HCT116 (cell line): ENCODE results near the gene DNMT3L.

Experiments
- EGR1 ChIP-seq: IDR thresholded peaks from 2 replicates; pipeline ENCODE4 v1.6.1; 2012; ENCODE audit warnings: low read depth
- EZH2 ChIP-seq: fragments of 200-600 bp; sonication (generic); IDR thresholded peaks from 2 replicates; pipeline ENCODE4 v1.6.1; 2017; ENCODE audit warnings: antibody characterized with exemption, mixed run types
- EZH2phosphoT487 ChIP-seq: fragments of 200-600 bp; IDR thresholded peaks from 2 replicates; pipeline ENCODE4 v1.6.1; 2018; ENCODE audit warnings: antibody characterized with exemption, borderline replicate concordance
- POLR2AphosphoS5 ChIP-seq: IDR thresholded peaks from 2 replicates; pipeline ENCODE4 v1.6.1; 2011; ENCODE audit warnings: mild to moderate bottlenecking, low read depth, low read length, moderate library complexity
- RAD21 ChIP-seq: IDR thresholded peaks from 2 replicates; pipeline ENCODE4 v1.6.1; 2012; ENCODE audit warnings: low read depth, mild to moderate bottlenecking
- SRF ChIP-seq: IDR thresholded peaks from 2 replicates; pipeline ENCODE4 v1.6.1; 2012; ENCODE audit warnings: low read depth
- YY1 ChIP-seq: IDR thresholded peaks from 2 replicates; pipeline ENCODE4 v1.6.1; 2011; ENCODE audit warnings: low read length, low read depth, moderate library complexity, mild to moderate bottlenecking; ENCODE audit not compliant: insufficient replicate concordance; ENCODE audit errors: extremely low read depth
- ZNF274 ChIP-seq: fragments of 200-500 bp; sonication (Bioruptor generic); IDR thresholded peaks from 2 replicates; pipeline ENCODE4 v1.6.1; 2014; ENCODE audit warnings: mild to moderate bottlenecking, low read depth, low read length, inconsistent platforms
- TF ChIP-seq, protein P1 (sequence below), 3 experiments: fragments of 200-600 bp in 1 of 3; sonication (generic) in 1 of 3; IDR thresholded peaks in 2 of 3; conservative IDR thresholded peaks in 1 of 3; 2 replicates each; pipeline ENCODE4 v1.5.1; 2012 to 2017; ENCODE audit warnings: low read depth in 2 of 3, low read length in 2 of 3, antibody characterized with exemption in 1 of 3, borderline replicate concordance in 1 of 3, control low read depth in 1 of 3, mild to moderate bottlenecking in 1 of 3, mixed read lengths in 1 of 3, mixed run types in 1 of 3, moderate library complexity in 1 of 3; ENCODE audit not compliant: insufficient read depth in 1 of 3

DNA sequence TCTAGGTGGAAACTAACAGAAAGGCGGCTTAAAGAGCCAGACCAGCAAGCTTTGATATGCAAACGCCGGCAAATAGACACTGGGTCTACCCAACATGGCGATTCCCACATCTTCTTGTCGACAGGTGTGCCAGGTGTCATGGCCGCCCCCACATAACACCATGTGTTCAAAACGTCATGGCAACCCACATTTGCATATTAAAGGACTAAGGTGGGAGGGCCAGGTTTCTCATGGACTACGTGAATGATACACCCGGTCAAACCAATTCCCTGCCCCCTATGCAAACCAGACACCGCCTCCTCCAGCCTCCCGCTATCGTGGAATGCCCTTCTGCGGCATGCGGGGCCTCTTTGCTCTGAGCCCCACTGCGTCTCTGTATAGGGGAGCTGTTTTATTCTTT is 62.2 kb downstream of the DNMT3L start:
- no peak for TF ChIP-seq EZH2phosphoT487
- no peak for TF ChIP-seq EGR1
- TF ChIP-seq, protein P1, sequence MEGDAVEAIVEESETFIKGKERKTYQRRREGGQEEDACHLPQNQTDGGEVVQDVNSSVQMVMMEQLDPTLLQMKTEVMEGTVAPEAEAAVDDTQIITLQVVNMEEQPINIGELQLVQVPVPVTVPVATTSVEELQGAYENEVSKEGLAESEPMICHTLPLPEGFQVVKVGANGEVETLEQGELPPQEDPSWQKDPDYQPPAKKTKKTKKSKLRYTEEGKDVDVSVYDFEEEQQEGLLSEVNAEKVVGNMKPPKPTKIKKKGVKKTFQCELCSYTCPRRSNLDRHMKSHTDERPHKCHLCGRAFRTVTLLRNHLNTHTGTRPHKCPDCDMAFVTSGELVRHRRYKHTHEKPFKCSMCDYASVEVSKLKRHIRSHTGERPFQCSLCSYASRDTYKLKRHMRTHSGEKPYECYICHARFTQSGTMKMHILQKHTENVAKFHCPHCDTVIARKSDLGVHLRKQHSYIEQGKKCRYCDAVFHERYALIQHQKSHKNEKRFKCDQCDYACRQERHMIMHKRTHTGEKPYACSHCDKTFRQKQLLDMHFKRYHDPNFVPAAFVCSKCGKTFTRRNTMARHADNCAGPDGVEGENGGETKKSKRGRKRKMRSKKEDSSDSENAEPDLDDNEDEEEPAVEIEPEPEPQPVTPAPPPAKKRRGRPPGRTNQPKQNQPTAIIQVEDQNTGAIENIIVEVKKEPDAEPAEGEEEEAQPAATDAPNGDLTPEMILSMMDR (IDR thresholded peaks at IDR 0.05 in 2 of 3, conservative IDR thresholded peaks at IDR 0.05 in 1 of 3; ENCODE audit: borderline replicate concordance in 1 of 3, insufficient read depth in 1 of 3, low read depth in 2 of 3, low read length in 2 of 3) = no peak
- TF ChIP-seq EZH2 = no peak
- TF ChIP-seq RAD21 = no peak
- TF ChIP-seq YY1 = no peak
- TF ChIP-seq POLR2AphosphoS5 = no peak
- no peak for TF ChIP-seq SRF
- no peak for TF ChIP-seq ZNF274
